Sigmoid colon (tissue), 4 donors: ENCODE data around the gene SMG7.

Experiments used
- EP300 ChIP-seq, 4 donors: sonication (generic); formaldehyde crosslinking; IDR thresholded peaks; one replicate each; pipeline ENCODE4 v1.6.1; 2017; ENCODE audit warnings: antibody characterized with exemption in 4 of 4
- POLR2A ChIP-seq, 2 donors: fragments of 450-650 bp; IDR thresholded peaks; one replicate each; pipeline ENCODE4 v1.6.1; 2016; ENCODE audit warnings: antibody characterized with exemption in 2 of 2, mild to moderate bottlenecking in 2 of 2, moderate library complexity in 2 of 2
- TF ChIP-seq, protein P1 (sequence below), 4 experiments: fragments of 450-650 bp in 3 of 4; fragments of 200-600 bp in 1 of 4; IDR thresholded peaks; one replicate each; pipeline ENCODE4 v1.5.1; 2016 to 2019; ENCODE audit warnings: antibody characterized with exemption in 4 of 4, mild to moderate bottlenecking in 3 of 4, moderate library complexity in 2 of 4

GRCh38 chr1:183597656-183598347, 125.5 kb downstream of the SMG7 start:
- TF ChIP-seq, protein P1, sequence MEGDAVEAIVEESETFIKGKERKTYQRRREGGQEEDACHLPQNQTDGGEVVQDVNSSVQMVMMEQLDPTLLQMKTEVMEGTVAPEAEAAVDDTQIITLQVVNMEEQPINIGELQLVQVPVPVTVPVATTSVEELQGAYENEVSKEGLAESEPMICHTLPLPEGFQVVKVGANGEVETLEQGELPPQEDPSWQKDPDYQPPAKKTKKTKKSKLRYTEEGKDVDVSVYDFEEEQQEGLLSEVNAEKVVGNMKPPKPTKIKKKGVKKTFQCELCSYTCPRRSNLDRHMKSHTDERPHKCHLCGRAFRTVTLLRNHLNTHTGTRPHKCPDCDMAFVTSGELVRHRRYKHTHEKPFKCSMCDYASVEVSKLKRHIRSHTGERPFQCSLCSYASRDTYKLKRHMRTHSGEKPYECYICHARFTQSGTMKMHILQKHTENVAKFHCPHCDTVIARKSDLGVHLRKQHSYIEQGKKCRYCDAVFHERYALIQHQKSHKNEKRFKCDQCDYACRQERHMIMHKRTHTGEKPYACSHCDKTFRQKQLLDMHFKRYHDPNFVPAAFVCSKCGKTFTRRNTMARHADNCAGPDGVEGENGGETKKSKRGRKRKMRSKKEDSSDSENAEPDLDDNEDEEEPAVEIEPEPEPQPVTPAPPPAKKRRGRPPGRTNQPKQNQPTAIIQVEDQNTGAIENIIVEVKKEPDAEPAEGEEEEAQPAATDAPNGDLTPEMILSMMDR (IDR thresholded peaks at IDR 0.05): no peak
- TF ChIP-seq POLR2A (IDR thresholded peaks at IDR 0.05) (no peak), EP300 (IDR thresholded peaks at IDR 0.05) (no peak)
